Measurements from ENCODE around the gene LDLRAD2. TPM values are rescaled to one million over a fixed set of nuclear protein-coding genes. Genes with fewer than 3 reads are reported as not detected.

Gene LDLRAD2
- total RNA-seq, 1 donor = not detected

DNA sequence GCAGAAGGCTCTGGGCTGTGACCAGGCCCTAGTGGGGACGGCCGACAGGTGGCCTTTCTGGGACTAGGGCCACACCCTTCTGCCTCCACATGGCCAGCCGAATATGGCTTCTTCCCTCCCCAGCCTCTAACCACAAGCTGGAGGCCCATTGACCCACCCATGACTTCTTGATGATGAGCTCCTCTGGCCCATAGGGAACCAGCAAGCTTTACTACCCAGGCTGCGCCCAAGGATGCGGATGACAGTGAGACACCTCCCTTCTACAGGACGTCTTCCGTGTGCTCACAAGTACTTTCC is 41.0 kb downstream of the LDLRAD2 start:
- no peak for DNase-seq (ENCODE audit: insufficient read length, low spot score, missing footprints)
- peaks cover 83% of the 10 kb centered on the region for H3K36me3 ChIP-seq (ENCODE audit: insufficient read depth, low read length)

DNA sequence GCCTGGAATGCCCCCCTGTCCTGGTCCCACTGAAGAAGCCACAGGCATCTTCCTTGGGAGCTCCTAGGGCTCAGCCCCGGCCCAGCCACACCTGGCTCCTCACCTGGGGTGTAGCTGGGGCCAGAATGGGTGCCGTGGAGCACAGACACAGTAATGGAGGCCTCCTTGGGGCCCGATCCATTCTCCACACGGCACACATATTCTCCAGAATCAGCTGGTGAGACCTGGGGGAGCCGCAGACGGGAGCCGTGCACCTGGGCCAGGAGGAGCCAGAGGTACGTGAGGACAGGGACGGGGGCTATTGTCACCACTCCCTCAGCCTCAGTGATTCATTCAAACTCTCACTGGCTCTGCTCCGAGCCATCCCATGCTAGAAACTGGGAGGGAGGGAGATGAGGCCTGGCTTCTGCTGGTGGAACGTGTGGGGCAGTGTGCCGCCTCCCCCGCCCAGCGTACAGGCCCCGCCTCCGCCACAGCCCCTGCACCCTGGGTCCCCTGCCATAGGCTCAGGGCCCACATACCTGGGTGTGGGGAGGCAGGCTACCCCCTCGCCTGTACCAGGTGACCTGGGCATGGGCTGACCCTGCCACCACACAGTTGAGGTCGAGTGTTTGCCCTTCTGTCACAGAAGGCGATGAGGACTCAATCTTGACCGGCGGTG is 42.2 kb downstream of the LDLRAD2 start:
- Histone ChIP-seq H3K4me2 (ENCODE audit: insufficient read depth, low read length) (no peak overlapping the region), H3K4me3 (ENCODE audit: insufficient read depth, low read length) (no peak overlapping the region), H3K4me1 (ENCODE audit: insufficient read depth, low read length) (peaks cover 16% of the 10 kb centered on the region), H3K9me3 (ENCODE audit: low read depth, low read length) (no peaks in the 10 kb centered on the region), H4K20me1 (ENCODE audit: insufficient read depth, low read length) (peaks cover 38% of the 10 kb centered on the region), H2AFZ (ENCODE audit: low read length) (no peak overlapping the region), H3K27ac (ENCODE audit: low read depth, low read length) (no peak overlapping the region), H3K36me3 (ENCODE audit: insufficient read depth, low read length) (peaks cover 83% of the 10 kb centered on the region), H3K27me3 (ENCODE audit: insufficient read depth, low read length) (no peaks in the 10 kb centered on the region), H3K79me2 (ENCODE audit: insufficient read depth, low read length) (no peaks in the 10 kb centered on the region)
- TF ChIP-seq, protein P1, sequence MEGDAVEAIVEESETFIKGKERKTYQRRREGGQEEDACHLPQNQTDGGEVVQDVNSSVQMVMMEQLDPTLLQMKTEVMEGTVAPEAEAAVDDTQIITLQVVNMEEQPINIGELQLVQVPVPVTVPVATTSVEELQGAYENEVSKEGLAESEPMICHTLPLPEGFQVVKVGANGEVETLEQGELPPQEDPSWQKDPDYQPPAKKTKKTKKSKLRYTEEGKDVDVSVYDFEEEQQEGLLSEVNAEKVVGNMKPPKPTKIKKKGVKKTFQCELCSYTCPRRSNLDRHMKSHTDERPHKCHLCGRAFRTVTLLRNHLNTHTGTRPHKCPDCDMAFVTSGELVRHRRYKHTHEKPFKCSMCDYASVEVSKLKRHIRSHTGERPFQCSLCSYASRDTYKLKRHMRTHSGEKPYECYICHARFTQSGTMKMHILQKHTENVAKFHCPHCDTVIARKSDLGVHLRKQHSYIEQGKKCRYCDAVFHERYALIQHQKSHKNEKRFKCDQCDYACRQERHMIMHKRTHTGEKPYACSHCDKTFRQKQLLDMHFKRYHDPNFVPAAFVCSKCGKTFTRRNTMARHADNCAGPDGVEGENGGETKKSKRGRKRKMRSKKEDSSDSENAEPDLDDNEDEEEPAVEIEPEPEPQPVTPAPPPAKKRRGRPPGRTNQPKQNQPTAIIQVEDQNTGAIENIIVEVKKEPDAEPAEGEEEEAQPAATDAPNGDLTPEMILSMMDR (IDR thresholded peaks at IDR 0.05; ENCODE audit: extremely low read depth, low read depth, low read length) = no peak
- no peak for DNase-seq (ENCODE audit: insufficient read length, low spot score, missing footprints)

More for the DNA sequence above, 41.0 kb downstream of the LDLRAD2 start:
- Histone ChIP-seq H3K4me1 (ENCODE audit: insufficient read depth, low read length) (peaks cover 7% of the 10 kb centered on the region), H3K9me3 (ENCODE audit: low read depth, low read length) (no peaks in the 10 kb centered on the region), H4K20me1 (ENCODE audit: insufficient read depth, low read length) (peaks cover 29% of the 10 kb centered on the region), H3K4me3 (ENCODE audit: insufficient read depth, low read length) (no peak overlapping the region), H3K27ac (ENCODE audit: low read depth, low read length) (no peak overlapping the region), H2AFZ (ENCODE audit: low read length) (no peak overlapping the region), H3K27me3 (ENCODE audit: insufficient read depth, low read length) (no peaks in the 10 kb centered on the region), H3K79me2 (ENCODE audit: insufficient read depth, low read length) (no peaks in the 10 kb centered on the region), H3K4me2 (ENCODE audit: insufficient read depth, low read length) (no peak overlapping the region)
- TF ChIP-seq, protein P1 (IDR thresholded peaks at IDR 0.05; ENCODE audit: extremely low read depth, low read depth, low read length) = no peak

DNA sequence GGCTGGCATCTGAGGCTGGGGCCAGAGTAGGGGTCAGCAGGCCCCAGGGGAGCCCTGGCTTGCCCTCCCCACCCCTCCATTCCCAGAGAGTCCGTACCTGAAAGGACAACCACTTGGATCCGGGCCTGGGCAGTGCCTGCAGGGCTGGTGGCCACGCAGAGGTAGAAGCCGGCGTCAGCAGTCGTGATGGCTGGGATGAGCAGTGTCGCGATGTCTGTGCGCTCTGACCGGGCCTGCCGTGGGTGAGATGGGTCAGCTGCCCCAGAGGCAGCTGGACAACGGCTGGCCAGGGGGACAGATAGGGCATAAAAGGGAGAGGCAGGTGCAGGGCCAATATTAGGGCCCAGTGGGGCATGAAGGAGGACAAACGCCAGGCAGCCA is 42.7 kb downstream of the LDLRAD2 start:
- DNase-seq (ENCODE audit: insufficient read length, low spot score, missing footprints) = no peak
- Histone ChIP-seq H3K27me3 (ENCODE audit: insufficient read depth, low read length) (no peaks in the 10 kb centered on the region), H3K4me3 (ENCODE audit: insufficient read depth, low read length) (no peak overlapping the region), H3K9me3 (ENCODE audit: low read depth, low read length) (no peaks in the 10 kb centered on the region), H3K4me1 (ENCODE audit: insufficient read depth, low read length) (peaks cover 16% of the 10 kb centered on the region), H3K79me2 (ENCODE audit: insufficient read depth, low read length) (no peaks in the 10 kb centered on the region), H3K27ac (ENCODE audit: low read depth, low read length) (no peak overlapping the region), H3K4me2 (ENCODE audit: insufficient read depth, low read length) (no peak overlapping the region), H3K36me3 (ENCODE audit: insufficient read depth, low read length) (peaks cover 85% of the 10 kb centered on the region), H2AFZ (ENCODE audit: low read length) (no peak overlapping the region), H4K20me1 (ENCODE audit: insufficient read depth, low read length) (peaks cover 43% of the 10 kb centered on the region)
- TF ChIP-seq, protein P1 (IDR thresholded peaks at IDR 0.05; ENCODE audit: extremely low read depth, low read depth, low read length) = no peak

DNA sequence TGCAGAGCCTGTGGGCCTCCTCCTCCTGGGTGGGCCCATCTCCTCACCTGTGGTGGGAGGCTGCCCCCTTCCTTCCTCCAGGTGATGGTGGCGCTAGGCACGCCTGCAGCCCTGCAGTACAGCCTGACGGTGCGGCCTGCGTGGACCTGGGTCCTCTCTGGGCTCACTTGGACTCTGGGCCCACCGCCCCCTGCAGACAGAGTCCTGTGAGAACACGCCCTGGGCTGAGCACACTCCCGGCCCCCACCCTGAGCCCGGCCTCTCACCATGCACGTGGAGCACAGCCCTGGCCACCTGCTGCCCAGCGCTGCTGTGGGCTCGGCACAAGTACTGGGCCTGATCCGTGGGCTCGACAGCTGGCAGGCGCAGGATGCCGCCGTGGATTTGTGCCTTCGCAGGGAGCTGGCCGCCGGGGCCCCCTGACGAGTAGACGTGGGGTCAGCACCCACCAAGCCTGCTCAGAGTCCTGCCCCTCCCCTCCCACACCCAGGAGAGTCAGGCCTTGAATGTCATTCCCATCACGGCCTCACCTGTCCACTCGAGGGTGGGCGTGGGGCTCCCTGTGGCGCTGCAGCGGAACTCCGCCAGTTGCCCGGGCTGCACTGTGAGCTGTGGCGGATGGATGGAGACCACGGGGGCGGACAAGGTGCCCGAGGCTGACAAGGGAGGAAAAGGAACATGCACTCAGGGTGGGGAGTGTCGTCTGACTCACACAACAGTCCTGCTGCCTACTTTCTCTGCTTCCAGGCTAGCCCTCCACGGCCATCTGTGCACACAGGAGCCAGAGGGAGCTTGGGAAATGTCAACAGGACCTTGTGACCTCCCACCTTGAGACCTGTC is 43.4 kb downstream of the LDLRAD2 start:
- peaks cover 3% of the 10 kb centered on the region for H3K79me2 ChIP-seq (ENCODE audit: insufficient read depth, low read length)
- TF ChIP-seq, protein P1 (IDR thresholded peaks at IDR 0.05; ENCODE audit: extremely low read depth, low read depth, low read length) = no peak
- H3K9me3 ChIP-seq (ENCODE audit: low read depth, low read length) = no peaks in the 10 kb centered on the region
- no peak overlapping the region for H3K27ac ChIP-seq (ENCODE audit: low read depth, low read length)
- H2AFZ ChIP-seq (ENCODE audit: low read length) = no peak overlapping the region
- H3K4me1 ChIP-seq (ENCODE audit: insufficient read depth, low read length) = peaks cover 16% of the 10 kb centered on the region
- peaks cover 85% of the 10 kb centered on the region for H3K36me3 ChIP-seq (ENCODE audit: insufficient read depth, low read length)
- H3K4me2 ChIP-seq (ENCODE audit: insufficient read depth, low read length) = no peak overlapping the region
- no peaks in the 10 kb centered on the region for H3K27me3 ChIP-seq (ENCODE audit: insufficient read depth, low read length)
- H4K20me1 ChIP-seq (ENCODE audit: insufficient read depth, low read length) = peaks cover 47% of the 10 kb centered on the region
- no peak overlapping the region for H3K4me3 ChIP-seq (ENCODE audit: insufficient read depth, low read length)
- no peak for DNase-seq (ENCODE audit: insufficient read length, low spot score, missing footprints)
